Ovary (tissue), 9 donors: Measurements from ENCODE around the gene HDHD3. TPM values are rescaled to one million over a fixed set of nuclear protein-coding genes. Genes with fewer than 3 reads are reported as not detected.

Experiments
- DNase-seq, 5 donors: peaks; one replicate each; pipeline ENCODE4 v3.0.0-alpha.2; 2019 to 2020
- H3K27ac ChIP-seq, 2 donors: fragments of 200-600 bp; one replicate each; pipeline versions ENCODE4 v1.5.1 to v1.8.0; 2019 to 2022
- H3K27me3 ChIP-seq: fragments of 200-600 bp; one replicate; pipeline ENCODE4 v1.8.0; 2022
- H3K36me3 ChIP-seq: fragments of 200-600 bp; sonication (generic); one replicate; pipeline ENCODE4 v1.5.1; 2019
- H3K4me1 ChIP-seq: one replicate; pipeline ENCODE4 v1.8.1; 2013; ENCODE audit warnings: mild to moderate bottlenecking, moderate library complexity; ENCODE audit not compliant: insufficient read depth
- H3K4me3 ChIP-seq: fragments of 200-600 bp; sonication (generic); one replicate; pipeline ENCODE4 v1.5.1; 2017
- H3K9me3 ChIP-seq, 2 donors: fragments of 200-600 bp in 1 of 2; sonication (generic) in 1 of 2; one replicate each; pipeline versions ENCODE4 v1.5.1 to v1.8.1; 2013 to 2019; ENCODE audit warnings: mild to moderate bottlenecking in 1 of 2, moderate library complexity in 1 of 2
- EP300 ChIP-seq: sonication (generic); formaldehyde crosslinking; IDR thresholded peaks from one replicate; pipeline ENCODE4 v1.6.1; 2017; ENCODE audit warnings: antibody characterized with exemption
- POLR2A ChIP-seq: fragments of 450-650 bp; IDR thresholded peaks from one replicate; pipeline ENCODE4 v1.6.1; 2017; ENCODE audit warnings: antibody characterized with exemption, mild to moderate bottlenecking, moderate library complexity
- WGBS, 3 donors: extraction: QIAGEN DNeasy Blood & Tissue Kit in 1 of 3; methylation state at CpG; one replicate each; pipeline versions ENCODE4 v1.1.5 to v1.1.7; 2013 to 2017; 5-methylcytosine and 5-hydroxymethylcytosine counted together
- intact Hi-C, 4 donors: fragments of 100-400 bp; cut with DNase I; formaldehyde crosslinking; loops; one replicate each; pipeline versions ENCODE4 v1.11.0 to v1.15.1; 2022 to 2023
- polyA plus RNA-seq, 2 donors: library from polyadenylated mRNA; stranded (reverse); fragments of 200-250 nt in 1 of 2; fragments of 350-450 nt in 1 of 2; fragmentation: Illumina TruSeq in 1 of 2; extraction: RNeasy Lipid Tissue Mini Kit (QIAGEN cat#74804) in 1 of 2; gene quantifications; one replicate each; pipeline ENCODE4 v1.2.3, GENCODE V29; 2013 to 2014
- total RNA-seq, 7 donors: library from RNA; depleted of rRNA in 2 of 7; stranded (reverse); fragments of >200 nt in 2 of 7; fragmentation: NEBNext Ultra II Directional in 3 of 7; extraction: Animal tissue kit (Norgen Biotek cat#: 25700) in 3 of 7; gene quantifications; one replicate each; pipeline versions ENCODE4 v1.1.0 to v1.2.4, GENCODE V29; 2016 to 2023
- TF ChIP-seq, protein P1 (sequence below), 3 donors: fragments of 450-650 bp in 2 of 3; fragments of 200-600 bp in 1 of 3; IDR thresholded peaks; one replicate each; pipeline versions ENCODE4 v1.5.1 to v1.8.0; 2016 to 2022; ENCODE audit warnings: antibody characterized with exemption in 3 of 3, mild to moderate bottlenecking in 1 of 3
- donor health status: DM: no; HTN: no; CAD: no; lungs with moderate emphysema.
- donor health status: DM: no; HTN: no; CAD: no.
- donor health status: Bipolar disorder and iron deficiency.
- donor health status: DM: yes; HTN: yes; CAD: no.
- donor health status: DM: no; HTN: no; CAD: no.
- donor health status: DM: yes; HTN: yes; CAD: no.

The HDHD3 gene
- total and polyA plus RNA-seq, 9 donors: 8.9 to 24.9 (median 21.1) TPM

DNA sequence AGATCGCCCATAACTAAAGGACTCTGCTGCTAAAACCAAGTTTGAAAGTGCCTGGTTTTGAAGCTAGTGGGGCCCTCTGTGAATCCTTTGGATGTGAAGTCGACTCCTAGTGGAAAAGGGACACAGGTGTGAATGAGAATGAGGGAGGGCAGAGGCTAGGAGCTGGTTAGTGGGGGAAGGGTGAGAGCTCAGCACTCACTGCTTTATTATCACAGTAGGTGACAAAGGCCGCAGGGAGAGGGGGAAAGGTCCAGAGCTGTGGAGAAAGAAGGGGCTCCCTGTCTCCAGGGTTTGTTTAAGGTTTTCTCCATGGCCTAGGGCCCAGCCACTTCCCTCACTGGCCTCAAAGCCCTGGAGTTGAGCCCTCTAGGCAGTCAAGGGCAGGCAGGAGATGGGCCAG is 3.5 kb downstream of the HDHD3 start:
- no peaks in the 10 kb centered on the region for H3K9me3 ChIP-seq
- DNase-seq: no peak
- no peak overlapping the region for H3K27ac ChIP-seq
- 59 to 70% (median 62%) methylated on average over 3 of the region's 3 CpGs for WGBS, 3 donors
- peaks cover 3% of the 10 kb centered on the region for H3K4me1 ChIP-seq
- no peak overlapping the region for H3K4me3 ChIP-seq
- TF ChIP-seq, protein P1, sequence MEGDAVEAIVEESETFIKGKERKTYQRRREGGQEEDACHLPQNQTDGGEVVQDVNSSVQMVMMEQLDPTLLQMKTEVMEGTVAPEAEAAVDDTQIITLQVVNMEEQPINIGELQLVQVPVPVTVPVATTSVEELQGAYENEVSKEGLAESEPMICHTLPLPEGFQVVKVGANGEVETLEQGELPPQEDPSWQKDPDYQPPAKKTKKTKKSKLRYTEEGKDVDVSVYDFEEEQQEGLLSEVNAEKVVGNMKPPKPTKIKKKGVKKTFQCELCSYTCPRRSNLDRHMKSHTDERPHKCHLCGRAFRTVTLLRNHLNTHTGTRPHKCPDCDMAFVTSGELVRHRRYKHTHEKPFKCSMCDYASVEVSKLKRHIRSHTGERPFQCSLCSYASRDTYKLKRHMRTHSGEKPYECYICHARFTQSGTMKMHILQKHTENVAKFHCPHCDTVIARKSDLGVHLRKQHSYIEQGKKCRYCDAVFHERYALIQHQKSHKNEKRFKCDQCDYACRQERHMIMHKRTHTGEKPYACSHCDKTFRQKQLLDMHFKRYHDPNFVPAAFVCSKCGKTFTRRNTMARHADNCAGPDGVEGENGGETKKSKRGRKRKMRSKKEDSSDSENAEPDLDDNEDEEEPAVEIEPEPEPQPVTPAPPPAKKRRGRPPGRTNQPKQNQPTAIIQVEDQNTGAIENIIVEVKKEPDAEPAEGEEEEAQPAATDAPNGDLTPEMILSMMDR (IDR thresholded peaks at IDR 0.05): no peak
- no peak for TF ChIP-seq EP300
- TF ChIP-seq POLR2A: no peak
- no peaks in the 10 kb centered on the region for H3K36me3 ChIP-seq
- intact Hi-C loops: no loop called here
- H3K27me3 ChIP-seq: no peaks in the 10 kb centered on the region

- 77 to 84% (median 80%) methylated on average over 5 of the region's 5 CpGs for WGBS, 3 donors
- TF ChIP-seq, protein P1 (IDR thresholded peaks at IDR 0.05): no peak
- TF ChIP-seq POLR2A (no peak), EP300 (no peak)
- intact Hi-C loops: no loop called here
- H3K9me3 ChIP-seq: no peaks in the 10 kb centered on the region
- no peaks in the 10 kb centered on the region for H3K27me3 ChIP-seq
- no peak overlapping the region for H3K4me3 ChIP-seq
- peaks cover 3% of the 10 kb centered on the region for H3K4me1 ChIP-seq
- no peaks in the 10 kb centered on the region for H3K36me3 ChIP-seq
- H3K27ac ChIP-seq: no peak overlapping the region
- DNase-seq: no peak
These were observed 4.7 kb downstream of the HDHD3 start for GRCh38 chr9:113372059-113372458.

DNA sequence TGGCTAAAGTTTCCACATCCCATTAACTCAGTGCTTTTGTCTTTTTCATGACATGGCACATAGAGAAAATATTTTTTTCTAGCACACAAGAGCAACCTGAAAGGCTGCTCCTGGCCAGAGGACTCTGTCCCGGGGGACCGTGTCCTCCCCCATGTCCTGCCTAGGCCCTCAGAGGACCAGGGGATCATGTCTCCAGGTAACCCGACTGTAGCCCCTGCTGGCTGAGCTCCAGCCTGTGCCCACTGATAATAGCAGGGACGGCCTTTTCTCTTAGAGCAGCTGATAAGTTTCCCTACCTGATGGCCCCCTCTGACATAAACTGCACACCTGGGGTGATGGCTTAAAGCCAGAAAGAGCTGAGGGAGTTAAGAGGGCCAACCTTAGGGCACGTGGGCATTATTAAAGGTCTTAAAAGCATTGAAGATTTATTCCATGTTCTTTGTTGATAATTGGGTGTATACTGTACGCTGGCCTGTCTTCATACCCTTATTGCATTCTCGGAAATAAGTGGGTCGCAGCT is 5.9 kb downstream of the HDHD3 start:
- H3K36me3 ChIP-seq: no peaks in the 10 kb centered on the region
- no peaks in the 10 kb centered on the region for H3K27me3 ChIP-seq
- WGBS, 3 donors: 39 to 49% (median 43%) methylated on average over 8 of the region's 8 CpGs
- TF ChIP-seq EP300: no peak
- TF ChIP-seq, protein P1 (IDR thresholded peaks at IDR 0.05): no peak
- TF ChIP-seq POLR2A: no peak
- DNase-seq: no peak
- intact Hi-C loops: no loop called here
- H3K9me3 ChIP-seq: no peaks in the 10 kb centered on the region
- H3K4me1 ChIP-seq: peaks cover 3% of the 10 kb centered on the region
- H3K4me3 ChIP-seq: no peak overlapping the region
- H3K27ac ChIP-seq: no peak overlapping the region

GRCh38 chr9:113369855-113370140 is 7.0 kb downstream of the HDHD3 start:
- TF ChIP-seq POLR2A: no peak
- TF ChIP-seq, protein P1 (IDR thresholded peaks at IDR 0.05): no peak
- TF ChIP-seq EP300: no peak
- no peaks in the 10 kb centered on the region for H3K27me3 ChIP-seq
- H3K36me3 ChIP-seq: no peaks in the 10 kb centered on the region
- no peak overlapping the region for H3K4me3 ChIP-seq
- intact Hi-C loops: no loop called here
- 76 to 83% (median 77%) methylated on average over 11 of the region's 11 CpGs for WGBS, 3 donors
- no peak overlapping the region for H3K27ac ChIP-seq
- H3K9me3 ChIP-seq: no peaks in the 10 kb centered on the region
- no peak for DNase-seq
- H3K4me1 ChIP-seq: no peaks in the 10 kb centered on the region
